ENCODE measurements around the gene CR1L.
"Not testable (repeated sequence)": the region's sequence is repeated elsewhere in the genome, so short reads cannot be mapped to it uniquely, and the experiment has no call there.

CR1L gene

GRCh38 chr1:207747627-207748492 lies 102.9 kb downstream of the CR1L start:
- DNase-seq, result no peak

- peak in 5 of 6 experiments; percentile 6 to 46 (median 23) for DNase-seq
Measured at GRCh38 chr1:207748737-207749528, 104.0 kb downstream of the CR1L start.

- DNase-seq, result no peak
Measured at GRCh38 chr1:207750631-207751305, 105.8 kb downstream of the CR1L start.

GRCh38 chr1:207751463-207751789 lies 106.5 kb downstream of the CR1L start:
- not testable (repeated sequence) for DNase-seq

- DNase-seq, result peak; percentile 81 to 93 (median 88)
Measured at GRCh38 chr1:207751790-207752455, 107.0 kb downstream of the CR1L start, which contains the start of gene CD46. TSS of gene CD46 (plus strand) at chr1:207752054. CDS start at chr1:207752213, 159 bp downstream.

- DNase-seq, result peak in 4 of 6 experiments; percentile 7 to 26 (median 22)
Measured at GRCh38 chr1:207752456-207752998, 107.6 kb downstream of the CR1L start.

- DNase-seq, result no peak
Measured at GRCh38 chr1:207753611-207754010, 108.7 kb downstream of the CR1L start.

GRCh38 chr1:207754011-207754410 lies 109.1 kb downstream of the CR1L start:
- DNase-seq, result no peak

- no peak for DNase-seq
Measured at GRCh38 chr1:207754974-207755700, 110.2 kb downstream of the CR1L start.

- DNase-seq, result no peak
Measured at GRCh38 chr1:207755846-207756693, 111.1 kb downstream of the CR1L start.

- DNase-seq, result no peak
Measured at GRCh38 chr1:207762622-207763021, 117.7 kb downstream of the CR1L start.

- no peak for DNase-seq
Measured at GRCh38 chr1:207763091-207763490, 118.2 kb downstream of the CR1L start.

- DNase-seq, result no peak
Measured at GRCh38 chr1:207763972-207764371, 119.0 kb downstream of the CR1L start.

GRCh38 chr1:207766569-207766968 lies 121.6 kb downstream of the CR1L start:
- no peak for DNase-seq

GRCh38 chr1:207770514-207770913 lies 125.6 kb downstream of the CR1L start:
- not testable (repeated sequence) for DNase-seq

Data from stimulated activated naive CD4-positive, alpha-beta T cell (primary cell).